ENCODE results near the gene KRTAP10-9.
"Not testable (repeated sequence)": the region's sequence is repeated elsewhere in the genome, so short reads cannot be mapped to it uniquely, and the experiment has no call there.

Gene KRTAP10-9

GRCh38 chr21:44643741-44644310 lies 16.9 kb downstream of the KRTAP10-9 start:
- no peak for TF ChIP-seq CTCF (IDR thresholded peaks at IDR 0.05; ENCODE audit: borderline replicate concordance, control extremely low read depth, extremely low read depth, insufficient read depth, missing control alignments)
- no peak for DNase-seq (ENCODE audit: low spot score)
- in situ Hi-C loops (cut with MboI; ENCODE audit: low sequenced_read_pairs, unreplicated experiment) = no loop called here

- no peak for DNase-seq (ENCODE audit: low spot score)
- in situ Hi-C loops (cut with MboI; ENCODE audit: low sequenced_read_pairs, unreplicated experiment) = no loop called here
- TF ChIP-seq CTCF (IDR thresholded peaks at IDR 0.05; ENCODE audit: borderline replicate concordance, control extremely low read depth, extremely low read depth, insufficient read depth, missing control alignments) = no peak
Observed at GRCh38 chr21:44644878-44645277, 18.0 kb downstream of the KRTAP10-9 start.

GRCh38 chr21:44646366-44647221 lies 19.7 kb downstream of the KRTAP10-9 start, which contains the start of gene KRTAP10-11:
Gene KRTAP10-11, plus strand, starts transcription at chr21:44646414. Its CDS starts 45 bp downstream, at chr21:44646459.
- in situ Hi-C loops (cut with MboI; ENCODE audit: low sequenced_read_pairs, unreplicated experiment); DNase-seq (ENCODE audit: low spot score): not testable (repeated sequence)

GRCh38 chr21:44647222-44647552 lies 20.3 kb downstream of the KRTAP10-9 start:
- in situ Hi-C loops (cut with MboI; ENCODE audit: low sequenced_read_pairs, unreplicated experiment) = no loop called here
- TF ChIP-seq CTCF (IDR thresholded peaks at IDR 0.05; ENCODE audit: borderline replicate concordance, control extremely low read depth, extremely low read depth, insufficient read depth, missing control alignments) = no peak
- no peak for DNase-seq (ENCODE audit: low spot score)

- DNase-seq (ENCODE audit: low spot score) = no peak
- in situ Hi-C loops (cut with MboI; ENCODE audit: low sequenced_read_pairs, unreplicated experiment) = no loop called here
- TF ChIP-seq CTCF (IDR thresholded peaks at IDR 0.05; ENCODE audit: borderline replicate concordance, control extremely low read depth, extremely low read depth, insufficient read depth, missing control alignments) = no peak
Observed at GRCh38 chr21:44648557-44649311, 21.8 kb downstream of the KRTAP10-9 start.

- in situ Hi-C loops (cut with MboI; ENCODE audit: low sequenced_read_pairs, unreplicated experiment) = no loop called here
- DNase-seq (ENCODE audit: low spot score) = no peak
- no peak for TF ChIP-seq CTCF (IDR thresholded peaks at IDR 0.05; ENCODE audit: borderline replicate concordance, control extremely low read depth, extremely low read depth, insufficient read depth, missing control alignments)
Observed at GRCh38 chr21:44649521-44650100, 22.7 kb downstream of the KRTAP10-9 start.
